Fibroblast of skin of right quadriceps (primary cell): ENCODE data around the gene CCDC172.
A peak's percentile ranks its signal among the peaks of the same experiment; 100 is the strongest.
"Not testable (repeated sequence)": the region's sequence is repeated elsewhere in the genome, so short reads cannot be mapped to it uniquely, and the experiment has no call there.

Source experiments
- DNase-seq: peaks from one replicate; pipeline ENCODE4 v3.0.0-alpha.2; 2013

Gene CCDC172

DNA sequence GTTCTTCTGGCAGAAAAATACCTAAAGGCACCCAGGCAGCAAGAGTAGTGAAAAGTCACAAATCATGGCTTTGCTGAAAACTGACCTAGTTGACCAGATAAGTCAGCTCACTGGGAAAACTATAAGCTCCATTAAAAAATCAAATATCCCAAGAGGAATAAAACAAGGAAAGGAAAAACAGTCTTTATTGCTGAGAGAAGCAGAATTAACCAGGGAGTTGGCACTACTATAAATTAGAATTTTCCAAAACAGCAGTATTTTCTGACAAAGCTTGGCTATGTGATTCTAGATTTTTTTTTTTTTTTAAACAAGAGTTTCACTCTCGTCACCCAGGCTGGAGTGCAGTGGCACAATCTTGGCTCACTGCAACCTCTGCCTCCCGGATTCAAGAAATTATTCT, 12.6 kb downstream of the CCDC172 start:
- no peak for DNase-seq

GRCh38 chr10:116352125-116352524, 27.9 kb downstream of the CCDC172 start:
- no peak for DNase-seq

- DNase-seq, result no peak
These were observed 29.6 kb downstream of the CCDC172 start for GRCh38 chr10:116353817-116354216.

- no peak for DNase-seq
These were observed 31.1 kb downstream of the CCDC172 start for GRCh38 chr10:116355341-116355740.

DNA sequence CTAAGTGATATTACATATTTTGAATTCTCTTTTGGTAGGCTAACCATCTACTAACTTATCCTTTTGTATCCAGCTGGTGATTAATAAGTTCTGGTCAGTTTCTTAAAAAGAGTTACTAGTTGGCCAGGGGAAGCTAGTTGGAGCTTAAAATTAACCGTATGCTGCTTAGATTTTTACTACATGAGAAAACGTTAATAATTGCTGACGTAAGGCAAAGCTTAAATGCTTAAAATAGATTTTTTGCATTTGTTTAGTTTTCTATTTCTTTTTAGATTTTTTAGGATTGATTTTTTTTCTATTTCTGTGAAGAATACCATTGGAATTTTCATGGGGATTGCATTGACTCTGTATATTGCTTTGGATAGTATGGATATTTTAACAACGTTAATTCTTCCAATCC, 32.6 kb downstream of the CCDC172 start:
- no peak for DNase-seq

DNA sequence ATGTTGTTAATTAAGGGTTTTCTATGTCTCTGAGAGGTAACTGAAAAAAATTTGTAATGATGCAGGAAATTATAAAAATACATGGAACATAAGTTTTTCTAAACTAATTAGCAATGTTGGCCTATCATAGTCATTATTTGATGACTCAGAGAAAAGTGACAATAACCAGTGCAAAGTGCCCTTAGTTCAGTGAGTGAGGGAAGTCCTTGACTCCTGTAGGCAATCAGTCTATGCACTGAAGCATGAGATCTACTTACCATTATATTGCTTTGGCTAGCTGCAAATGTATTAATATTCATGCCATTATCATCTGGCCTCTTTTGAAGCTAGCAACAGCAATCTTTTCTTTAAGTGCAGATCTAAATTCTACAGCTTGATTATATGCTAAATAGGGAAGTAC, 40.6 kb downstream of the CCDC172 start:
- DNase-seq, result no peak

DNA sequence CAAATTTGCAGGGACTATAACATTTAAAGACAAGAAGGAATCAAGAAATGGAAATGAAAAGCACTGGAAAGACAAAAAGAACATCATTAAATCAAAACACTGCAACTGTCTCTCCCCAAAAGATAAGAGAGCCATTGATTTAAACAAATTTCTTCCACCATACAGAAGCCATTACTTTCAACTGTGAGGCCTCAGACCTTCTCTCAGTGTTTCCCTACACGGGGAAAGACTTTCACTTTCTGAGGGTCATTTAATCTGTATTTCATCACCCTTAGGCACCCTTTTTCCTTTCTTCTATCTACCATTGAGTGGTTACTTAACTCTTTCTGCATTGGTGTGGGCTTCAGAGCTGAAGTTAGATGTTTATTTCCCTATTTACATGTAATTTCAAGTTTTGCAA, 47.5 kb downstream of the CCDC172 start:
- DNase-seq, result peak; percentile 2

GRCh38 chr10:116382290-116382689, 58.0 kb downstream of the CCDC172 start:
- DNase-seq, result no peak

DNA sequence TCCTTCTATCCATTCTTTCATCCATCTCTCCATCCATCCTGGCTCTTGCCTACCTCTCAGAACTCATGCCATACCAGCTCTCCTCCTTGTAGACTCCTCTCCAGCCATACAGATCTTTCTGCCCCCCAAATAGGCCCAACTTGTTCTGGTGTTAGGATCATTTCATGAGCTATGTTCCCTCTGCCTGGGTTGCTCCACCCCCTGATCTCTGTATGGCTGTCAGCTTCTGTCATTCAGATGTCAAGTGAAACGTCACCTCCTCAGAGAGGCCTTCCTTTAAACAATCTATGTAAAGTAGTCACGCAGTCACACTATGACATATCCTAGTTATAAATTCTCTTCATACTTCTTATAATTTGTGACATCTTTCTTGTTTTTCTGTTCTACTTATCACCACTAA, 61.1 kb downstream of the CCDC172 start:
- DNase-seq, result no peak

DNA sequence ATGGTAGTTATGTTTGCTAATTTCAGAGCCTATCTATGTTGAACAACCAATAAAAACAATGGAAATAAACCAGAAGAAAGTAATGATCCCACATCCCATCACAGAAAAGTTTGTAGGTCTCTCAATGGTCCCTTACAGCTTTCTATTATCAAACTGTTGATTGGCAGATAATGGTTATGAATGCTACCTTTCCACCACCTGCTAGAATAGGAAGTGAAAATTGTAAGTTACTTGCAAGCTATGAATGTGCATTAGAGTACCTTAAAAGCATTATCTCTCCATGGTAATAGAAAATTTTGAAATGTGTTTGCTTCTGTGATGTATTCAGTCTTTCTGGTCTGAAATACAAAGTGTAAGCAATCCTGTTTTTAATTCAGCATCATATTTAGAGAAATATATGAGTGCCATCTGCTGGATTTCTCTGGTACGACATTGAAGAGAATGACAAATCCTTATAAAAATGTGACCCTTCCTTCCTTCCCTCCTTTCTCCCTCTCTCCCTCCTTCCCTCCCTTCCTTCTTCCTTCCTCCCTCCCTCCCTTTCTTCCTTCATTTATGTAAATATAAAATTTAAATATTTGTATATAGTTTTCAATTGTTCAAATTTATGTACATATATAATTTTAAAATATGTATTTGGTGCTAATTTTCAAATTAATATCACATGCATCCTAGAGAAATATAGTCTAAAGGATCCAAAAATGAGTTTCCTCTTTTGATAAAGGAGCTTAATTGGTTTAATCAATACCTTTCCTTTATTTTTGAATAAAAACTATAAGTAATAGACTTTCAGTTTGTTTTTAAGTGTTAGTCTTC, 62.0 kb downstream of the CCDC172 start:
- DNase-seq, result peak; percentile 31

- not testable (repeated sequence) for DNase-seq
These were observed 69.1 kb downstream of the CCDC172 start for GRCh38 chr10:116393246-116393831.

- DNase-seq, result no peak
These were observed 71.2 kb downstream of the CCDC172 start for GRCh38 chr10:116395223-116395985.

- no peak for DNase-seq
These were observed 74.0 kb downstream of the CCDC172 start for GRCh38 chr10:116398224-116398623.

- DNase-seq, result no peak
These were observed 78.6 kb downstream of the CCDC172 start for GRCh38 chr10:116402858-116403257.

DNA sequence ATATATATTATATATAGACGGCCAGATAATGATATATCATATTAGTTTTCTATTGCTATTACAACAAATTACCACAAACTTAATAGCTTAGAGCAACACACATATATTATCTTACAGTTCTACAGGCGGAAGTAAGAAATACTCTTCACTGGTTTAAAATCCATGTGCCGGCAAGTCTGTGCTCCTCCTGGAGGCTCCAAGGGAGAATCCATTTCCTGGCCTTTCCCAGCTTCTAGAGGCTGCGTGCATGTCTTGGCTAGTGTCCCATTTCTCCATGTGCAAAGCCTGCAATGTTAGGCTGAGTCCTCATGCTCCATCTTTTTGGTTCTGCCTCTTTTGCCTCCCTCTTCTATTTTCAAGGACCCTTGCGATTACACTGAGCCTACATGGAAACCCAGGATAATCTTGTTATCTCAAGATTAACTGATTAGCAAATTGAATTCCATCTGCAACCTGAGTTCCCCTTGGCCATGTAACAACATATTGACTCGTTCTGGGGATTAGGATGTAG, 79.5 kb downstream of the CCDC172 start:
- DNase-seq, result no peak

- no peak for DNase-seq
These were observed 84.5 kb downstream of the CCDC172 start for GRCh38 chr10:116408719-116409118.

DNA sequence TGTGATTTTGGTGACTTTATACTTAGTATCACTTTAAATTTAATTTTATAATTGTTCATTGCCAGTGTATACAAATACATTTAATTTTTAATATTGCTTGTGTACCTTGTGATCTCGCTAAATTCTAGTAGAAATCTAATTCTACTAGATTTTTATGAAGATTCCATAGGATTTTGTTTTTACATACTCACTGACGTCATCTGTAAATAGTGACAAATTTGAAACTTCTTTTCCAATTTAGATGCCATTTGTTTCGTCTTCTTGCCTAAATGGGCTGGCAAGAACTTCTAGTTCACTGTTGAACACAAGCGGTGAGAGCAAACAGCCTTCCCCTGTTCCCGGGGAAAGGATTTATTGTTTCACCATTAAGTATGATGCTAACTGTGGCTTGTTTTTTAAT, 86.1 kb downstream of the CCDC172 start:
- DNase-seq, result no peak

DNA sequence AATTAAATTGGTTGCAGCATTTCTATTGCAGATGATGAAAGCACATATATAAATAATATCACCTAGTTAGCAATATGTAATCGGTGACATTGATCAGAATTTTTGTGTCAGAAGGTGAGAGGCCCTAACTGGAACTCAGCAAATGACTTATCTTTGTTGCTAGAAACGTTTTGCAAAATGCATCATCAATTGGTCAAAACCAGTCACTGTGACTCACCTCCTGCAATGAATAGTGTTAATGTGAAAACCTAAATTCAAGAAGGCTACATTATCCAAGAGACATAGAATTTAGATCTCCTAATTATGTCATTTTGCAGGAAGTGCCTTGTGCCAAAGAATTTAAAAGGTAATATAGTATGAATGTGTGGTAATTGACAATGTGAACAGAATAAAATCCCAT, 93.6 kb downstream of the CCDC172 start:
- DNase-seq, result peak; percentile 3

- DNase-seq, result no peak
These were observed 94.1 kb downstream of the CCDC172 start for GRCh38 chr10:116418389-116418788.

- DNase-seq, result no peak
These were observed 97.6 kb downstream of the CCDC172 start for GRCh38 chr10:116421815-116422214.

GRCh38 chr10:116427671-116428070, 103.4 kb downstream of the CCDC172 start, which contains the start of gene PNLIPRP3:
Gene PNLIPRP3 (plus strand): TSS chr10:116427847. CDS start chr10:116428013, 166 bp downstream.
- no peak for DNase-seq

DNA sequence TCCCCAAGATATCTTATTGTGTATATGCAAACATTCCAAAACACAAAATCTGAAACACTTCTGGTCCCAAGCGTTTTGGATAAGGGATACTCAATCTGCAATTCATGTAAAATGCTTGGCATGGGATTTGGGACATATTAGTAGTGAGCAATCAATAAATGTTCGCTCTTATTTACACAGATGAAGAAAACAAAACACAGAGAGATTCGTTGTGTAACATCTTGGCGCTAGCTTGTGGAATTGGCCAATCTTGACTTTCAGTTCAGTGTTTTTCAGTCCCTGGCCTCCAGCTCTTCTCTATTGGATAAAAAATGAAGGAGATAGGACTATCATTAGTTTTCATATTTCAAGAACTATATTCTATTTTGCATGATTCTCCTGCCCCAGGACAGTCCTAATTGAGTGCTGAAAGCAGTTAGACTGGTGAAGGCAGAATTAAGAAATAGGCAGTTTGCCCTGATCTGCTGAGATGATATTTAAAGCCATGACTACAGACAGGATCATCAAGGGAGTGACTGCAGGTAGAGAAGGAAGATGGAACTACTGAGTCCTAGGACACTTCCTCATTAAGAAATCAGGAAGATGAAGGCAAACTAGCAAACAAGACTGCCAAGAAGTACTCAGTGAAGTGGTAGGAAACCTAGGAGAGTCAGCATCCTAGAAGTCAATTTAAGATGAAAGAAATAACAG, 105.2 kb downstream of the CCDC172 start:
- DNase-seq, result no peak
